NCI-H2029 (cell line): ENCODE results near the gene NOP10.
"Not testable (repeated sequence)": the region's sequence is repeated elsewhere in the genome, so short reads cannot be mapped to it uniquely, and the experiment has no call there.

ENCODE experiments used
- DNase-seq: peaks from one replicate; lab custom pipeline; 2025; lab: John Stamatoyannopoulos, UW

NOP10 gene

DNA sequence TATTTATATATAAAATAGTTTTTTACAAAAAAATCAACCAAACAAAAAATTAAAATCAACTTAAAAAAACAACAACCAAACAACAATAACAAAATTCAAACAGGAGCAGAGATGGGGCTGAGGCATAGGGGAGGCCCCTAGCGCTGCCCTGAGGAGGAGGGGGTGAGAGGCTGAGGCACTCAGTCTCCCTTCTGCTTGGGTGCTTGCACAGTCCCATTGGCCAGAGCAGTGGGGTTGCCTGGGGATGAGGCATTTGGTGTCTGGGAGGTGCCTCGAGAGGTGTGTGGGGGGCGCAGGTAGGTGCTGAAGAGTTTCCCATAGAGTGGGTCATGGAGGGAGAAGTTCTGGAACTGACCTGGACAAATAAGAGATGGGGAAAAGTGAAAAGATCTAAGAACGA is 16.0 kb upstream of the NOP10 start:
- DNase-seq = no peak

DNA sequence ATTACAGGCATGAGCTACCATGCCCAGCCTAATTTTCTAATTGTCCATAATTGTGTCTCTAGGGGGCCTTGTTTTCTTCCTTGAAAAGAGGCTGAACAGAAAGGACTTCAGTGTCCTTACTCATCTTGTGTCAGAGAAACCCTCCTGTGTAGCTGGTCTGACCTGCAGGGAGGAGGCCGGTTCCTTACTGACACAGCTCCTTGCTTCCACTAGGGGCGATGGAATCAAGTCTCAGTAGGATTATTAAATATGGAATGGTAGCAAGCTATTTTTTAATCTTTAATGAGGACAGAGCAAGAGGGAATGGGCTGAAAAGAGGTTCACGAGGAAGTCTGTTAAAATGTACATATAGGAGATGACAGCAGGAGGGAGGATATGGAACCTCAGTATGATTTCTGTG is 15.4 kb upstream of the NOP10 start:
- DNase-seq = no peak

DNA sequence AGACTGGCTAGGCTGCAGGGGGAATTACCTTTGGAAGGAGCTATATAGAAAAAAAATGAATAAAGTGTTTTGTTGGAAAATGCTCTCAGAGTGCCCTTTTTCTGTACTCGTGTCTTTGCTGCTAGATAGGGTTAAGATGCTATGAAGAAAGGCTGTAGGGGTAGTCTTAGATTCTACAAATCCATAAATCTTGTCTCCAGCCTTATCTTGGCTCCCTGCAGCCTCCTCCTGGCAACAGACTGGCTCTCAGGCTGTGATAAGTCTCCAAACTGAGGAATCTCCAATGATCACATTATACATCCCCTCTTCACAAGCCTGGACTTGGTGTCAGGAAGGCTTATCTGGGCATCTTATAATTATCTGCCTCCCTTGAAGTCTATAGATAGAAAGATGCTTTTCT is 14.7 kb upstream of the NOP10 start:
- no peak for DNase-seq

DNA sequence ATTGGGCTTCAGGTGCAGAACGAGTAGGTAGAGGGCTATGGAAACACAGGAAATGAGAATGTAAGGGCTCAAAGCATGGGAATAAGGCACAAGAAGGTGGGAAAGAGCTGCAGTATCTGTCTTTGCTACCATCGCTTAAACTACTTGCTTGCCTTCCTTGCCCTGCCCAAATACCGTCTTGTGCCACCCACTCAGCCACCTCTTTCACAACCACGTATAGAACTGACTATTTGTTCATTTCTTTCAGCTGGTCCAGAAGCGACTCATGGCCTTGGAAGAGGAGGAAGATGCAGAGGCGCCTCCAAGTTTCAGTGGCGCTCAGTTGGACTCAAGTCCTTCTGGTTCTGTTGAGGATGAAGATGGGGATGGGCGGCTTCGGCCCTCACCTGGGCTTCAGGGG is 12.3 kb upstream of the NOP10 start:
- DNase-seq = no peak

DNA sequence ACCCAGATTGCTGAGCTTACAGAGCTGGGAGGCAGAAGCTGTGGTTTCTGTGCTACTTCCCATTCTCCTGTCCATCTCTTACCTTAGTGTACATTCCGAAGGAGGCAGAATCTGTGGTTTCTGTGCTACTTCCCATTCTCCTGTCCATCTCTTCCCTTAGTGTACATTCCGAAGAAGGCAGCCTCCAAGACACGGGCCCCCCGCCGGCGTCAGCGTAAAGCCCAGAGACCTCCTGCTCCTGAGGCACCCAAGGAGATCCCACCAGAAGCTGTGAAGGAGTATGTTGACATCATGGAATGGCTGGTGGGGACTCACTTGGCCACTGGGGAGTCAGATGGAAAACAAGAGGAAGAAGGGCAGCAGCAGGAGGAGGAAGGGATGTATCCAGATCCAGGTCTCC is 11.3 kb upstream of the NOP10 start:
- DNase-seq = no peak

DNA sequence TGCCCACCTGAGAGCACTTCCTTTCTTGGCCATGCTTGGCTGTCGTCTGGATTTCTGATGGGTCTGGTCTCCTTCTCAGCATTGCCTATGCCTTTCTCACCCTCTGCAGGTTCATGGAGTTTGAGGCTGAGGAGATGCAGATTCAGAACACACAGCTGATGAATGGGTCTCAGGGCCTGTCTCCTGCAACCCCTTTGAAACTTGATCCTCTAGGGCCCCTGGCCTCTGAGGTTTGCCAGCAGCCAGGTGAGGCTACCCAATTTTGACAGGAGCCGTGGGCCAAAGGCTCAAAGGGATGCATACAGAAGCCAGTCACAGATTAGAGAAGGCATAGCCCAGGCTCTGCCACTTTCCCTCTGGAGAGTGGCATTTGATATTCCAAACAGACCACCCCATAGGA is 10.7 kb upstream of the NOP10 start:
- DNase-seq = no peak

DNA sequence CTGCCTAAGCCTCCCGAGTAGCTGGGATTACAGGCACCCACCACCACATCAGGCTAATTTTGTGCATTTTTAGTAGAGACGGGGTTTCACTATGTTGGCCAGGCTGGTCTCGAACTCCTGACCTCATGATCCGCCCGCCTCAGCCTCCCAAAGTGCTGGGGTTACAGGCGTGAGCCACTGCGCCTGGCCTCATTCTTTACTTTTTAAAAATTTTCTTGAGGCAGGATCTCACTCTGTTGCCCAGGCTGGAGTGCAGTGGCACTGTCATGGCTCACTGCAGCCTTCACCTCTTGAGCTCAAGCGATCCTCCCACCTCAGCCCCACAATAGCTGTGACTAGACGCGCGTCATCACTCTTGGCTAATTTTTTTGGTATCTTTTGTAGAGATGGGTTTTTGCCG is 10.1 kb upstream of the NOP10 start:
- not testable (repeated sequence) for DNase-seq

DNA sequence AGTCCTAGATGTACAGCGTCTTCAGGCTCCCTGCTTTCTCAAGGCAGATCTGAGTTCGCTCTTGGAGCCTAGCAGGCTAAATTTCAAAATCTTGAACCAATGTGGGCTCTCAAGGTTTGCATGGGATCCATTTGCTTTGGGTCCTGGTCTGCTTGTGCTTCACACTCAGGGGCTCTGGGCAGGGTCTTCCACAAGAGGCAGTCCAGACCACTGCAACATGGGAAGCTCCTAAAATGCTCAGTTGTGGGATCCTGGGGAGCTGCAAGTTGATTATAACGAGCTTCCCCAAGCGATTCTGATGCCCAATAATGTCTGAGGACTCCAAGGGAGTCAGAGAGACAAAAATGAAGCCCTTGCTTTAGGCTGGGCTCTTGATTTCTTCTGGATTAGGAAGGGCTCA is 6.8 kb upstream of the NOP10 start:
- DNase-seq = no peak

DNA sequence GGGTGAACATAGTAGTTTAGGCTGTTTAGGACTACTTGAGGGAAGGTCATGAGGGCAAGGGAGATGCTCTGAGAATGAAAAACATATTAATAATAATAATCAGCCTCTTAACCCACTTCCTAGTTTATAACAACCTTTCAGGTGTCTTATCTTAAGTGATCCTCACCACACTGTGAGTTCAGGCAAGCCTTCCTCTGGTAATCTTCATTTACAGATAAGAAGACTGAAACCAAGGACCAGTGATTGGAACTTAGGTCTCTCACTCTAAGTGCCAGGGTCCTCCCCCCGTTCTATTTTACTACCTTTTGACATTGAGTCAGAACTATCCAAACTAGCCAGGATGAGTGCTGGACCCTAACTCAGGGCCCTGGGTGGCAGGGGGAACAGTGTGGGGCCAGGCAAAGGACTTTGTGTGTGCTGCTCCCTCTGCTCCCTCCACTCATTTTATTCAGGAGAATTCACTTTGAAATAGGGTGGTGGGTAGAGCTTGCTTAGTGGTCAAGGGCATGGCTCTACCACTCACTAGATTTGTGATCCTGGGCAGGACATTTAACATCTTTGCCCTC is 5.9 kb upstream of the NOP10 start:
- no peak for DNase-seq

DNA sequence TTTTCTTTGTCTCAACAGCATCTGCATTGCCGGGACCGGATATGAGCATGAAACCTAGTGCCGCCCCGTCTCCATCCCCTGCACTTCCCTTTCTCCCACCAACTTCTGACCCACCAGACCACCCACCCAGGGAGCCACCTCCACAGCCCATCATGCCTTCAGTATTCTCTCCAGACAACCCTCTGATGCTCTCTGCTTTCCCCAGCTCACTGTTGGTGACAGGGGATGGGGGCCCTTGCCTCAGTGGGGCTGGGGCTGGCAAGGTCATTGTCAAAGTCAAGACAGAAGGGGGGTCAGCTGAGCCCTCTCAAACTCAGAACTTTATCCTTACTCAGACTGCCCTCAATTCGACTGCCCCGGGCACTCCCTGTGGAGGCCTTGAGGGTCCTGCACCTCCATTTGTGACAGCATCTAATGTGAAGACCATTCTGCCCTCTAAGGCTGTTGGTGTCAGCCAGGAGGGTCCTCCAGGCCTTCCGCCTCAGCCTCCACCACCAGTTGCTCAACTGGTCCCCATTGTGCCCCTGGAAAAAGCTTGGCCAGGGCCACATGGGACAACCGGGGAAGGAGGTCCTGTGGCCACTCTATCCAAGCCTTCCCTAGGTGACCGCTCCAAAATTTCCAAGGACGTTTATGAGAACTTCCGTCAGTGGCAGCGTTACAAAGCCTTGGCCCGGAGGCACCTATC is 5.2 kb upstream of the NOP10 start:
- no peak for DNase-seq

DNA sequence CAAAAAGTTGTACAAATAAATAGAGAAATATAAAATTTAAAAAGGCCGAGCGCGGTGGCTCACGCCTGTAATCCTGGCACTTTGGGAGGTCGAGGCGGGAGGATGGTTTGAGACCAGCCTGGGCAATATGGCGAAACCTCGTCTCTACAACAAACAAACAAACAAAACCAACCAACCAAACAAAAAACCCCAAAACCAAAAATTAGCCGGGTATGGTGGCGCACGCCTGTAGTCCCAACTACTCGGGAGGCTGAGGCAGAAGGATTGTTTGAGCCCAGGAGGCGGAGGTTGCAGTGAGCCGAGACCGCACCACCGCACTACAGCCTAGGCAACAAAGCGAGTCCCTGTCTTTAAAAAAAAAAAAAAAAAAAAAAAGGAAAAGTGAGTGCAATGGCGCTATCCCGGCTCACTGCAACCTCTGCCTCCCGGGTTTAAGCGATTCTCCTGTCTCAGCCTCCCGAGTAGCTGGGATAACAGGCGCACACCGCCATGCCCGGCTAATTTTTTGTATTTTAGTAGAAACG is 661 bp downstream of the NOP10 start:
- DNase-seq = not testable (repeated sequence)

DNA sequence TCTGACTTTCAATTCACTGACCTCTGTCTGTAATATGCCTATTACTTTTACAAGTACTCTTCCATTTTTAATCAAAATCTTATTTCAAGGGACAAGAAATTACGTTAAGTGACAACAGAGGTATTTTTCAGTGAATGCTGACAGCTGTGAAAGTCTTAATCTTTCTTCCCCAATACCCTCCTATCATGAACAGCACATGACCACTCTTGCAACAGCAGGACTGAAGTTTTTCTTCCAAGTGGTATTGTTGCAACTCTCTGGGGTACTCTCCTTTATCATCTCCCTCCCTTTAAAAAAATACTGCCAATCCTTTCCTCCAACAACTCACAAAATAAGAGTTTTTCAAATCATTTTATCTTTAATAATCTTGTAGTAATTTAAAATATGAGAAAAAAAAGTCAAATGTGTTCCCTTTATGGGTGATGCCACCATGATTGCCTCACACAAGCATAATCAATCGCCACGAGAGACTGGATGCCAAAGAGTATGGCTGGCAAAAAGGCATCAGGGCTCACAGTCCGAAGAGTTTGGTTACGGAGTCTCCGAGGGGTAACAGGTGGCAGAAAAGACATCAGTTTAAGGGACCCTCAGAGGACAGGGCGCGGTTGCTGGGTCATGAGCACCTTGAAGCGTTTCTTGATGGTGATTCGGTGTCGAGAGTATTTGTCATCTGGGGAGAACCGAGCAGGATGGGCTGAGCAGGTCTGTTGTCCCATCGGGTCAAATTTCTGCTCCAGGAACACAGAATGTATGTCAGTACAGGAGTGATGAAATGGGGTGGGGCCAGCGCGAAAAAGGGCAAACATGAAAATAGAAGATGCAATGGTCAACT is 1.3 kb downstream of the NOP10 start:
- DNase-seq = no peak

DNA sequence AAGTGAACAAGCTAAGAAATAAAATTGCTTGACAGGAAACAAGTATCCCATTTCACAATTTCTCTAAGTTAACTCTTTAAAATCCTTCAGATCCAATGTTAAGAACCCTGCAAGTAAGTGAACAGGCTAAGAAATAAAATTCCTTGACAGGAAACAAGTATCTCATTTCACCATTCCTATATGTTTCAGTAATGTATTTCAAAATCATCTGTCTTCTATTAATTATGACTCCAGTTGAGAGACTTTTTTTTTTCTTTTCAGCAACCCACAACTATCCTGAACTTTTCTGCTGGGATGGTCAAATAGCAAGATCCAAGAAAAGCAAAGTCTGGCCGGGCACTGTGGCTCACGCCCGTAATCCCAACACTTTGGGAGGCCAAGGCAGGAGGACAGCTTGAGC is 3.0 kb downstream of the NOP10 start:
- no peak for DNase-seq

DNA sequence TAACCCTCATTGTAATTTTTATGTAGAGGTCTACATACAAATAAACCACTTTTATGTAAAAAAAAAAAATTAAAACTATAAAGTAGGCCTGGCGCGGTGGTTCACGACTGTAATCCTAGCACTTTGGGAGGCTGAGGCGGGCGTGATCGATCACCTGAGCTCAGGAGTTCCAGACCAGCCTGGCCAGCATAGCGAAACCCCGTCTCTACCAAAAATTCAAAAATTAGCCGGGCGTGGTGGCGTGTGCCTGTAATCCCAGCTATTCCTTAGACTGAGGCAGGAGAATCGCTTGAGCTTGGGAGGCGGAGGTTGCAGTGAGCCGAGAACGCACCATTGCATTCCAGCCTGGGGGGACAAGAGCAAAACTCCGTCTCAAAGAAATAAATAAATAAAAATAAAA is 4.6 kb downstream of the NOP10 start:
- DNase-seq = no peak

DNA sequence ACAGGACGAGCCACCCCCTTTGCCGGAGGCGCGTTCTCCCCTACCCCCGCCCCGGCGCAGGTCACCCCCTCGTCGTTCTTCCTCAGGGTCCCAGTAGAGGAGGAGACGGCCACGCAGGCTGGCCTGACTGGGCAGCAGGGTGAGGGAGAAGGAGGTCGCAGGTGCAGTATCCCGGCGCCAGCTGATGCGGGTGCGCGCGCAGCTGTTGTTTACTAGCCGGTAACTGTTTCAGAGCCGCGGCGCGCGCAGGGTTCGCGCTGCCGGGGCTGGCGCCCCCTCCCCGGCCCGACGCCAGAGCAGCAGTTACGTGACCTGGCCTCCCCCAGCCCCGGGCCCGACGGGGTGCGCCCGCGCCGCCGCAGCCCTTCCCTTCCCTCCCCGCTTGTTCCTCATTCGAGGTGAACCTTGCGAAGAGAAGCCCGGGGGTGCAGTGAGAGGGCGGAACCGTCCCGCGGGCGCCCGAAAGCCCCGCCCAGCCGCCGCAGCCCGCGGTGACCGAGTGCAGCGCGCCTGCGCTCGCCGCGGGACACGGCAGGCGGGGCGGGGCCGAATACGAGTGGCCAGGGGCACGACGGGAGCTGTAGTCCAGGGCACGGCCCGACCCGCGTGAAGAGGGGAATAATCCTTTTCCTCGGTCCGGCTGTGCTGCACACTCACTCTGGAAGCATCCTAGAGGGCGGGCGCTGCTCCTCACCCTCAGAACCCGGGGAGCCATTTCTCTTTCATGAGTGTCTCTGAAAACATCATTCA is 5.2 kb downstream of the NOP10 start, which contains the start of gene SLC12A6:
SLC12A6 (minus strand) TSS at position 225 of the 750 bp plus-strand sequence. CDS start 1,101 bp downstream, outside the sequence.
- DNase-seq = peak; percentile 67

DNA sequence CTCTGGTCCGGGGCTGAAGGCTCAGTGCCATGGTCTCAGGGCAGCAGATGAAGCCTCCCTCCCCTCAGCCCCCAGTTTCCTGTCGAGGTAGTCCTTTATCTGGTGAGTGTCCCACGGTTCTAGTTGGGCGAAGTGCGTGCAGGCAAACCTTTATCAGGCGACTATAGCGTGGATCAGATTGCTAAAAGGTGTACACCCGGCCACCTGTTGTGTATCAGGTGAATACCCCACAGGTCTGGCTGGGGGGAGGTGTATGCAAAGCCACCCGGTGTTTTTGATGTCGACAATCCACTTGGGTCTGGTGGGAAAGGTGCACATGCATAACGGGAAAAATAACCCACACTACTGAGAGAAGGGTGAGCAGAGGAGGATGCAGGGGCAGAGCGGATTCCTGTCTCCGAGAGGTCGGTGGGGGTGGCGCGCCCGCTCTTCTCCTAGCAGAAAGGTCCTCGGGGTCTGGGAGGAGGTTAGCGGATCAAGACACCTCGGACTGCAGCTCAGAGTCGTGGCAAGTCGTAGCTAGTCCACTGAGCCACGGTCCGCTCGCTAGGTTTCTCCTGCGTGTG is 5.9 kb downstream of the NOP10 start:
- DNase-seq = no peak

DNA sequence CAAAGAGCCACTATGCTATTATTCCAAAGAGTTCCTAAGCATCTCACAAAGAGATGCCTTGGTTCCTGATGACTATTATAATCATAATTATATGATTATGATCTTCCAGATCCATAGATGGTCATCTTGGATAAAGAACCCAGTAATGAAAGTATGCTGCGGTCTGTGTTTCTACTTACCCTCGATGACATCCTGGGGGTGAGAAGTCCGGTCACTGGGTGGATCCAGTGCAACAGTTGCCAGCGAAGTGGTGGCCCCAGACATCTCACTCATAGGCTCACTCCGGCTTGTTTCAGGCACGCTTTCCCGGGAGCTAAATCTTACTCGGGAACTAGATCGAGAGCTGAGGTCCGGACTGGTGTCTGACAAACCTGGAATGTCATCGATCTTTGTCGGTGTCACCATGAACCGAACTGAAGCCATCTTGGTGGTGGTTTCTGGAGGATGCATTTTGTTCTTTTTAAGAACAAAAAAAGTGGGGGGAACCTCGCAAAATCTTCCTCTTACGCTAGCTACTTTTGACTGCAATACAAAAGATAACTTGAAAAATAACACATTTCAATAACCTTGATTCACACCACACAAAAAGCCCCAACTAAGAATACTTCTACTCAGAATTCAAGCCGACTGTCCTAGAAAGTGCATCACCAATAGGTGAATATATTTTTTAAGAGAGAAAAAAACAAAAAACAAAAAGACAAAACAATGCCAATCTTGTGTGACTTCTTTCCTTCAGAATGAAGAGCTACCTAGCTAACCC is 6.5 kb downstream of the NOP10 start:
- no peak for DNase-seq

DNA sequence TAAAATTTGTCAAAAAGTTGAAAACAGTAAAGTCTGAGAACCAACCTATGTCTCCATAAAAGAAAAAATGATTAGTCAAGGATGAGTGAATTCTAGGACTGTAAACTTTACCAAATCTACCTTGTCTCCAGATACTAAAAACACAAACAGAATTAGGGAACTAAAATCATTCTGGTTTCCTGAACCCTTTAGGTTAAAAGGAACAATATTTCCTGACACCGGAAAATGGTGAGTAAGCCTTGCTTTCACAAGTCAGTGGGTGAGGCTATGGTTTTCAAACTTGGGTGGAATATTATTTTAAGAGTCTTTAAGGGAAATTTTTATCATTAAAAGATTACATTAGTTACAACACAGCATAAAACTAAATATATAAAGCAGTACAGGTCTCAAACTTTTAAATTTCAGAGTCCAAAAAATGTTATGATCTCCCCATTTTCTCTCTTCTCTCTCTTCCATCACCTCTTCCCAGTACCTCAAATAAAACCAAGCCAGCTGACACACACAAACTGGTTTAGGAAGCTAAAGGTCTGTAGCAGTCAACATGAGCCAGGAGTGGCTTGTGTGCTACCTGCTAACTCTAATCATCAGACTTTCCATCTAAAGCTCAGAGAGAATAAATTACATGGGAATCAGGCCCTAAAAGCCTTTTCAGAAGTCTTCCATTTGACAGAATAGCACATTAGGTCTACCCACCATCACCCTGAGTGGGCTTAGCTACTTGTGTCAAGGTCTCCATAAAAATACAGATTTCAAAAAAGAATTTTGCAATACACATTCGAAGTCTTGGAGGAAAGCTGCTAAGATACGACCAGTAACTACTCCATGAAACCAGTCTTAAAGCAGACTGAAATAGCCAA is 7.5 kb downstream of the NOP10 start:
- no peak for DNase-seq

DNA sequence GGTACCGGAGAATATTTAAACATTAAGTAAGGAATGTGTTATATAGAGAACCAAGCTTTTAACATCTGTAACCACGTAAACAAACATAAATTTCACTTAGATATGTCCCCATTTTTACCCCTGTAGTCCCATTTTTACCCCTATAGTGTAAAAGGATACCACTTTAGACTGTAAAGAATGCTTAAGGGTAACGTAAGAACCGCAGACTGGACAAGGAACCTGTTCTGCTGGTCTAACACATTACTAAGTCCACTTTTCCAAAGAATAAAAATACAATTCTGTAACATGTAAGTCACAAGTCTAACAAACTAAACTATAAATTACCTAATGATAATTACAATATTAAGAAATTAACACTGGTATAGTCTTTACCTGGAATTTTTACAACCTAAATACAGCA is 8.3 kb downstream of the NOP10 start:
- no peak for DNase-seq

DNA sequence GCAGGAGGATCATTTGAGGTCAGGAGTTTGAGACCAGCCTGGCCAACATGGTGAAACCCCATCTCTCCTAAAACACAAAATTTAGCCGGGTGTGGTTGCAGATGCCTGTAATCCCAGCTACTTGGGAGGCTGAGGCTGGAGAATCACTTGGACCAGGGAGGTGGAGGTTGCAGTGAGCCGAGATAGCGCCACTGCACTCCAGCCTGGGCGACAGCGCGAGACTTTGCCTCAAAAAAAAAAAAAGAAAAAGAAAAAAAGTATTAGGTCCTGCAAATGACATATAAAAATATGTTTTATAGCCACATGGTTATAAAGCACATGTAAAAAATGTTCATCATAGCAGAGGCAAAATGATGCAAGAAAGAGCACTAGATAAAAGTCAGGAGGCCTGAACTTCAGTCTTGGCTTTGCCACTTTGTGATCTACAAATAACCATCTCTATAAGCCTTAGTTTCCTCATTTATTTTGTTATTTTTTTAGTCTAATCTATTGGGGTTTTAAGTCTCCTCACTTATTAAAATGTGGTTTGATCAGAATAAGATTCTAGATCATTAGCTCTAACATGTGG is 10.3 kb downstream of the NOP10 start:
- DNase-seq = no peak
